Gastroesophageal sphincter (tissue), 4 donors: ENCODE data around the gene NOS1AP. TPM values are rescaled to one million over a fixed set of nuclear protein-coding genes. Genes with fewer than 3 reads are reported as not detected.

Source experiments
- ATAC-seq: fragments of 150-250 bp; one replicate; pipeline ENCODE4 v1.9.1; 2016; ENCODE audit warnings: mild to moderate bottlenecking, moderate library complexity
- H3K27ac ChIP-seq, 4 donors: fragments of 200-600 bp; sonication (generic) in 3 of 4; 1 replicate in 3 of 4; 2 replicates in 1 of 4; pipeline ENCODE4 v1.5.1; 2016 to 2019
- H3K27me3 ChIP-seq: fragments of 200-600 bp; sonication (generic); one replicate; pipeline ENCODE4 v1.5.1; 2019
- H3K36me3 ChIP-seq, 2 donors: fragments of 200-600 bp; sonication (generic); one replicate each; pipeline ENCODE4 v1.5.1; 2019; ENCODE audit warnings: control low read depth in 1 of 2
- H3K4me1 ChIP-seq, 3 donors: fragments of 200-600 bp; sonication (generic); 1 replicate in 2 of 3; 2 replicates in 1 of 3; pipeline ENCODE4 v1.5.1; 2016 to 2019; ENCODE audit warnings: control low read depth in 2 of 3
- H3K4me3 ChIP-seq, 2 donors: fragments of 200-600 bp; sonication (generic); one replicate each; pipeline ENCODE4 v1.5.1; 2019; ENCODE audit warnings: mild to moderate bottlenecking in 1 of 2, moderate library complexity in 1 of 2
- H3K9me3 ChIP-seq, 3 donors: fragments of 200-600 bp; sonication (generic); one replicate each; pipeline ENCODE4 v1.5.1; 2017 to 2019; ENCODE audit warnings: control low read depth in 2 of 3
- EP300 ChIP-seq: sonication (generic); formaldehyde crosslinking; IDR thresholded peaks from one replicate; pipeline ENCODE4 v1.6.1; 2017; ENCODE audit warnings: antibody characterized with exemption, mild to moderate bottlenecking
- POLR2A ChIP-seq, 2 donors: fragments of 450-650 bp; IDR thresholded peaks; one replicate each; pipeline ENCODE4 v1.6.1; 2017; ENCODE audit warnings: antibody characterized with exemption in 2 of 2, mild to moderate bottlenecking in 2 of 2, moderate library complexity in 1 of 2
- POLR2AphosphoS5 ChIP-seq: sonication (generic); formaldehyde crosslinking; IDR thresholded peaks from one replicate; pipeline ENCODE4 v1.6.1; 2017; ENCODE audit warnings: antibody characterized with exemption
- WGBS, 2 donors: methylation state at CpG; one replicate each; pipeline ENCODE4 v1.1.5; 2018; ENCODE audit warnings: low coverage in 1 of 2; 5-methylcytosine and 5-hydroxymethylcytosine counted together
- total RNA-seq, 4 donors: library from RNA; depleted of rRNA; stranded (reverse); fragments of >200 nt; gene quantifications; one replicate each; pipeline ENCODE4 v1.1.0, GENCODE V29; 2016
- TF ChIP-seq, protein P1 (sequence below), 4 experiments: fragments of 200-600 bp in 2 of 4; fragments of 450-650 bp in 2 of 4; sonication (generic) in 1 of 4; IDR thresholded peaks; one replicate each; pipeline ENCODE4 v1.5.1; 2017 to 2019; ENCODE audit warnings: antibody characterized with exemption in 4 of 4, mild to moderate bottlenecking in 2 of 4, moderate library complexity in 2 of 4

Gene NOS1AP
- total RNA-seq, 4 donors from 2014 or later, result 3.5 to 7.8 (median 4.1) TPM

DNA sequence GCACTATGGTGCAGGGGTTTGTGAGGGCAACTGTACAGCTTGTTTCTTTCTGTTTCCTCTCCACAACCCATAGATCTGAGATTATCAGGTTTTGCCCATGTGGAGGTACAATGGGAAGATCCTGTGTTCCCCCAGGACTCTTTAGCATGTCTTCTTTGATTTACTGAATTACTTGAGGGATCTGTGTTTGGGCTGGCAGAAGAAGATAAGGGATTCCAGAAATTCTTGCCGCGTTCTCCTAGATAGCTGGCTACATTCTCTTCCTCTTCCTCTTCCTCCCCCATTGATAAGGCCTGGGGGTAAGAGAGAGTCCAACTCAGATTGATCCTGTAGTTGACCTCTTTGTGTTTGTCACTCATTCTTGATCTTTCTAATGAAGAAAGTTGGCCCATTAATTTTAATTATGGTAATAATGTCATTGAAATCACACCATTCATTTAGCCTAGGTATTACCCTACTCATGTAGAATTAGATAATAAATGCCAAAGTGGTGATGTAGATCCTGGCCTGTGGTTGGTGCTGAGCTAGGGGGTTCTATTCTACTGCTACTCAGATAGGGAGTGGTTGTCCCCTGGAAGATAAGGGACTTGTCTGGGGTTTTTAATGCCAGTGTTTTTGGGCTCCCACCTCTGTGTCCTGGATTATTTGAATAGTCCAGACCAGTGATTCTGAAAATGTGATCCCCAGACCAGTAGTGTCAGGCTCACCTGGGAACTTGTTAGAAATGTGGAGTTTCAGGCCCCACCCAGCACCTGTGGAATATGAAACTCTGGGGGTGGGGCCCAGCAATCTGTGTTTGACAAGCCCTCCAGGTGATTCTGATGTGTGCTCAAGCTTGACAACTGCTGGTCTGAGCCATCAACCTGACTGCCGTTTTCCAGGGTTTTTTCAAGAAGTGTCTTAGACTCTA, 122.2 kb downstream of the NOS1AP start:
- peaks cover 0 to 34% (median 5%) of the 10 kb centered on the region in 3 donors for H3K4me1 ChIP-seq

DNA sequence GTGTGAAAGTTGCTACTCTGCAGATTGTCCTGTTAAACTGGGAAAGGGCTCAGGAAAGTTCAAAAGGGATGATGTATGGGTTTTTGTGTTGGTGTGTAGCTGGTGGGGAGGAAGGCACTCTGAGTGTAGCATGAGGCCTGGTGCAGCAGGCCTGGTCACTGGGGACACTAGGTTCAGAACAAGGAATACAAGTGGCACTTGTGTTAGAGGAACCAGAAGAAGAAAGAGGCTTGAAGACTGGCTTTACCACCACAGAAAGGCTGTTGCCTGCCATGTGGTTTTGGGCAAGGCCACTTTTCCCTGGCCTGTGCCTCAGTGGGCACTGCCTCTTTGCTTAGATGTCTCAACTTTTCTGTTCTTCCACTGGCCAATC, 122.8 kb downstream of the NOS1AP start:
- no peak overlapping the region for H3K27ac ChIP-seq

More for the DNA sequence above, 122.2 kb downstream of the NOS1AP start:
- no peak for TF ChIP-seq POLR2A (IDR thresholded peaks at IDR 0.05)
- TF ChIP-seq, protein P1, sequence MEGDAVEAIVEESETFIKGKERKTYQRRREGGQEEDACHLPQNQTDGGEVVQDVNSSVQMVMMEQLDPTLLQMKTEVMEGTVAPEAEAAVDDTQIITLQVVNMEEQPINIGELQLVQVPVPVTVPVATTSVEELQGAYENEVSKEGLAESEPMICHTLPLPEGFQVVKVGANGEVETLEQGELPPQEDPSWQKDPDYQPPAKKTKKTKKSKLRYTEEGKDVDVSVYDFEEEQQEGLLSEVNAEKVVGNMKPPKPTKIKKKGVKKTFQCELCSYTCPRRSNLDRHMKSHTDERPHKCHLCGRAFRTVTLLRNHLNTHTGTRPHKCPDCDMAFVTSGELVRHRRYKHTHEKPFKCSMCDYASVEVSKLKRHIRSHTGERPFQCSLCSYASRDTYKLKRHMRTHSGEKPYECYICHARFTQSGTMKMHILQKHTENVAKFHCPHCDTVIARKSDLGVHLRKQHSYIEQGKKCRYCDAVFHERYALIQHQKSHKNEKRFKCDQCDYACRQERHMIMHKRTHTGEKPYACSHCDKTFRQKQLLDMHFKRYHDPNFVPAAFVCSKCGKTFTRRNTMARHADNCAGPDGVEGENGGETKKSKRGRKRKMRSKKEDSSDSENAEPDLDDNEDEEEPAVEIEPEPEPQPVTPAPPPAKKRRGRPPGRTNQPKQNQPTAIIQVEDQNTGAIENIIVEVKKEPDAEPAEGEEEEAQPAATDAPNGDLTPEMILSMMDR (IDR thresholded peaks at IDR 0.05), result no peak
- H3K4me3 ChIP-seq, result no peak overlapping the region
- no peaks in the 10 kb centered on the region for H3K36me3 ChIP-seq
- no peaks in the 10 kb centered on the region for H3K9me3 ChIP-seq
- no peak overlapping the region for H3K27ac ChIP-seq
- ATAC-seq, result no peak
- H3K27me3 ChIP-seq, result no peaks in the 10 kb centered on the region
- 80 to 92% methylated on average over 2 to 3 of the region's 3 CpGs for WGBS, 2 donors

DNA sequence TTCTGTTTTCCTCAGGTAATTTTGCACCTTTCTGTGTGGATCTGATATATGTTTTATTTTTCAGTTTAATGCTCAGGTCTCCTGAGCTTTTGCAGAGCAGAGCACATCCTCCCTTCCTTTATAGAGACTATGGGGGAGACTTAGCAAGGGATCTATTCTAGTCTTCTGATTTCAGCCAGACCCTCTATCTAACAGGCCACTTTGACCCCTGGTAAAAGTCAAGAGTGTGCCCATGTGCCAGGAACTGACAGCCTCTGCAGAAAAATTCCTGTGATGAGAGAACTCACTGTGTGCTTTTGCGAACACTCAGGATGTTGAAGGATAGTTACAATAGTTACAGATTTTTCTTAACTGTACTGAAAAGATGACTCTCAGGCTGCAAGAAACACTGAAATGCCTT, 123.3 kb downstream of the NOS1AP start:
- no peaks in the 10 kb centered on the region for H3K36me3 ChIP-seq
- TF ChIP-seq POLR2A (IDR thresholded peaks at IDR 0.05) (no peak), POLR2AphosphoS5 (no peak), EP300 (no peak)
- TF ChIP-seq, protein P1 (IDR thresholded peaks at IDR 0.05), result no peak
- no peak overlapping the region for H3K4me3 ChIP-seq
- 78% methylated on average over 1 of the region's 1 CpG; no CpG with 5 or more reads in 1 of the 2 donors for WGBS, 2 donors
- no peaks in the 10 kb centered on the region for H3K9me3 ChIP-seq
- H3K4me1 ChIP-seq, result peaks cover 0 to 31% (median 5%) of the 10 kb centered on the region in 3 donors
- no peak for ATAC-seq
- H3K27me3 ChIP-seq, result no peaks in the 10 kb centered on the region
- H3K27ac ChIP-seq, result no peak overlapping the region

More for the DNA sequence above, 122.8 kb downstream of the NOS1AP start:
- Histone ChIP-seq H3K4me3 (no peak overlapping the region), H3K27me3 (no peaks in the 10 kb centered on the region), H3K4me1 (peaks cover 0 to 36% (median 5%) of the 10 kb centered on the region in 3 donors), H3K9me3 (no peaks in the 10 kb centered on the region), H3K36me3 (no peaks in the 10 kb centered on the region)
- no peak for ATAC-seq
- TF ChIP-seq POLR2AphosphoS5, result no peak
- TF ChIP-seq, protein P1 (IDR thresholded peaks at IDR 0.05), result no peak
- TF ChIP-seq EP300, result no peak
- no peak for TF ChIP-seq POLR2A (IDR thresholded peaks at IDR 0.05)

DNA sequence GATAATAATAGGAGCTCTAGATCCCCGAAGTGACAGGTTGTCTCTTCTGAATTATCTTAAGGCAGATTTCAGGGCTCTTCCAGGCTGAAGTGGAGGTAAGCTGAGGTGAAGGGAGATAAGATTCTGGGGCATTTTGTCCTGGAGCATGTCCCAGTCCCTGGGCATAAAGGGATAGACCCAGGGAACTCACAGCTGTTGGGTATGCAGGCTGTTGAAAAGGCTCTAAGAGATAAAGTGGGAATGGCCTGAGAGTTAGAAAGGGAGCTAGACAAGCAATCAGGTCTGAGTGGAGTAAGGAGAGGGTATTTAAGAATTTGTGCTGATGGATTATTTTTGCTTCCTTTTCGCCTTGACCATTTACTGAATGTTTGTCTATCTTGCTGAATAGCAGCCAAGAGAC, 123.7 kb downstream of the NOS1AP start:
- no peaks in the 10 kb centered on the region for H3K27me3 ChIP-seq
- H3K9me3 ChIP-seq, result no peaks in the 10 kb centered on the region
- no peak overlapping the region for H3K4me3 ChIP-seq
- 45 to 62% methylated on average over 2 of the region's 2 CpGs for WGBS, 2 donors
- ATAC-seq, result no peak
- H3K4me1 ChIP-seq, result peaks cover 0 to 27% (median 5%) of the 10 kb centered on the region in 3 donors
- H3K27ac ChIP-seq, result no peak overlapping the region
- TF ChIP-seq, protein P1 (IDR thresholded peaks at IDR 0.05), result no peak
- TF ChIP-seq EP300, result no peak
- no peak for TF ChIP-seq POLR2AphosphoS5
- no peak for TF ChIP-seq POLR2A (IDR thresholded peaks at IDR 0.05)
- H3K36me3 ChIP-seq, result no peaks in the 10 kb centered on the region

DNA sequence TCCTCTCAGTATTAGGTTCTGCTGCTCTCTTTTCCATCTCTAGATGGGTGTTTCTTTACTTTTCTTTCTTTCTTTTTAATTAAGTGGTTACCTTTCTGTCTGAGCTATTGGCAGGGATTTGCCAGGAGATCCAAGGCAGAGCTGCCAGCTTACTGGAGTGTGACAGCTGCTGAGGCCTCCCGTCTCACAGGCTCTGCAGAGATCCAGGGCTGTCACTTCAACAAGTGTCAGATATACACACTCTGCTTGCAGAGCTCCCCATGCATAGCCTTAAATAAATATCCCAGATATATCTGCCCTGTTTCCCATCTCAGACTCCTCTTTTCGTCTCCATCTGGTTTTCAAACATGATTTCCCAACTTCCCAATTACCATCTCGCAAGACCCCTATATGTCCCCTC, 124.3 kb downstream of the NOS1AP start:
- no peak for ATAC-seq
- Histone ChIP-seq H3K27me3 (no peaks in the 10 kb centered on the region), H3K9me3 (no peaks in the 10 kb centered on the region), H3K4me1 (peaks cover 0 to 26% (median 5%) of the 10 kb centered on the region in 3 donors), H3K36me3 (no peaks in the 10 kb centered on the region), H3K27ac (no peak overlapping the region), H3K4me3 (no peak overlapping the region)
- WGBS, 2 donors, result 70% methylated on average over 3 of the region's 3 CpGs
- TF ChIP-seq, protein P1 (IDR thresholded peaks at IDR 0.05), result no peak
- TF ChIP-seq EP300 (no peak), POLR2A (IDR thresholded peaks at IDR 0.05) (no peak), POLR2AphosphoS5 (no peak)
